Hematopoietic multipotent progenitor cell treated with erythropoietin and hydrocortisone succinate and interleukin-3 and kit ligand, for 8 days (in vitro differentiated cells): ENCODE data around the gene PHACTR4.
"Not testable (repeated sequence)": the region's sequence is repeated elsewhere in the genome, so short reads cannot be mapped to it uniquely, and the experiment has no call there.

Experiments
- DNase-seq: peaks from one replicate; pipeline ENCODE4 v3.0.0-alpha.2; 2015

PHACTR4 gene

GRCh38 chr1:28369371-28370238 is at the start of gene PHACTR4:
PHACTR4 (plus strand) TSS chr1:28369740; CDS start chr1:28407448, 37,708 bp downstream.
- DNase-seq, result peak; percentile 92

- no peak for DNase-seq
Measured at GRCh38 chr1:28322194-28322593, 47.3 kb upstream of the PHACTR4 start.

GRCh38 chr1:28323720-28324119 is 45.8 kb upstream of the PHACTR4 start:
- DNase-seq, result no peak

- DNase-seq, result peak; percentile 42
Measured at GRCh38 chr1:28326515-28326914, 43.0 kb upstream of the PHACTR4 start.

- DNase-seq, result peak; percentile 14
Measured at GRCh38 chr1:28326984-28327383, 42.6 kb upstream of the PHACTR4 start.

GRCh38 chr1:28327431-28327830 is 42.1 kb upstream of the PHACTR4 start:
- DNase-seq, result not testable (repeated sequence)

GRCh38 chr1:28328228-28328648 is 41.3 kb upstream of the PHACTR4 start:
- no peak for DNase-seq

GRCh38 chr1:28329395-28330153 is 40.0 kb upstream of the PHACTR4 start:
- DNase-seq, result peak; percentile 61

GRCh38 chr1:28338897-28339296 is 30.6 kb upstream of the PHACTR4 start:
- no peak for DNase-seq

- no peak for DNase-seq
Measured at GRCh38 chr1:28339551-28339950, 30.0 kb upstream of the PHACTR4 start.

GRCh38 chr1:28340221-28340974 is 29.1 kb upstream of the PHACTR4 start:
- no peak for DNase-seq

- no peak for DNase-seq
Measured at GRCh38 chr1:28341591-28341990, 27.9 kb upstream of the PHACTR4 start.

- DNase-seq, result no peak
Measured at GRCh38 chr1:28343405-28343804, 26.1 kb upstream of the PHACTR4 start.

- DNase-seq, result not testable (repeated sequence)
Measured at GRCh38 chr1:28353248-28353810, 16.2 kb upstream of the PHACTR4 start.

- DNase-seq, result no peak
Measured at GRCh38 chr1:28354121-28354520, 15.4 kb upstream of the PHACTR4 start.

GRCh38 chr1:28358716-28359115 is 10.8 kb upstream of the PHACTR4 start:
- peak; percentile 22 for DNase-seq

- DNase-seq, result peak; percentile 85
Measured at GRCh38 chr1:28359592-28360239, 9.8 kb upstream of the PHACTR4 start.

GRCh38 chr1:28364888-28365287 is 4.7 kb upstream of the PHACTR4 start:
- DNase-seq, result no peak

- DNase-seq, result no peak
Measured at GRCh38 chr1:28365864-28366263, 3.7 kb upstream of the PHACTR4 start.

GRCh38 chr1:28368608-28369007 is 932 bp upstream of the PHACTR4 start:
- DNase-seq, result not testable (repeated sequence)

GRCh38 chr1:28370239-28371009 is 884 bp downstream of the PHACTR4 start:
- peak; percentile 59 for DNase-seq

- DNase-seq, result no peak
Measured at GRCh38 chr1:28371010-28371377, 1.5 kb downstream of the PHACTR4 start.
